GM19035 (cell line): ENCODE results near the gene UBTD1.
"Not testable (repeated sequence)": the region's sequence is repeated elsewhere in the genome, so short reads cannot be mapped to it uniquely, and the experiment has no call there.

Source experiments
- ATAC-seq: cut with Tn5 transposase; IDR thresholded peaks from one replicate; pipeline ENCODE4 v1.9.1; 2021; ENCODE audit not compliant: unreplicated experiment

The UBTD1 gene, protein sequence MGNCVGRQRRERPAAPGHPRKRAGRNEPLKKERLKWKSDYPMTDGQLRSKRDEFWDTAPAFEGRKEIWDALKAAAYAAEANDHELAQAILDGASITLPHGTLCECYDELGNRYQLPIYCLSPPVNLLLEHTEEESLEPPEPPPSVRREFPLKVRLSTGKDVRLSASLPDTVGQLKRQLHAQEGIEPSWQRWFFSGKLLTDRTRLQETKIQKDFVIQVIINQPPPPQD

DNA sequence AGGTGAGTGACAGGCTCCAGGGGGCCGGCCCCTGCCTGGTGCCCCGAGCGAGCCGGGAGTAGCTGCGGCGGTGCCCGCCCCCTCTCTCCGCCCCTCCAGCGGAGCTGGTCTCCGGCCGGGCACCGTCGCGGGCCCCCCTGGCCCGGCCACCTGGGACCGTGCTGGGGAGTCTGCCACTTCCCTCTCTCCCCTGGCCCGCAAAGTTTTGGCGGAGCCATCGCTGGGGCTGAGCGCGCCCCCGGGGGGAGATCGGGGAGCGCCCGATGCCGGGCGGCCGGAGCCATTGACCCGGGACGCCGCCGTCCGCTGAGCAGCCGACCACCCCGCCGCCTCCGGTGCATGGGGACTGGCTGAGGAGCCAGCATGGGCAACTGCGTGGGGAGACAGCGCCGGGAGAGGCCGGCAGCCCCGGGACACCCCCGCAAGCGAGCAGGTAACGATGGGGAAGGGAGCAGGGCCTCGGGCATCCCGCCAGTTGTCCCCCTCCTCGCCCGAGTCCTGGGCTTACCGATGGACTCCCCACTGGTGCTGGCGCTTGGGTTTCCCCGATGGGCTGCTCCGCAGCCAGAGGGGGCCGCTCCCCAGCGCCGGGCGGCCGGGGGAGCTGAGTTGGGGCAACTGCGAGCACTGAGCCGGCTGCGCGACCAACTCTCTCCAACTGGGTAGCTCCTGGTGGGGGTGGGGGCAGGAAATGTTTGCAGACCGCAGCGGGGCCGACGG lies at the start of gene UBTD1:
Gene UBTD1 (plus strand): TSS at position 84 of the 720 bp plus-strand sequence. CDS start 280 bp downstream, at position 364.
- ATAC-seq, result peak; percentile 6

DNA sequence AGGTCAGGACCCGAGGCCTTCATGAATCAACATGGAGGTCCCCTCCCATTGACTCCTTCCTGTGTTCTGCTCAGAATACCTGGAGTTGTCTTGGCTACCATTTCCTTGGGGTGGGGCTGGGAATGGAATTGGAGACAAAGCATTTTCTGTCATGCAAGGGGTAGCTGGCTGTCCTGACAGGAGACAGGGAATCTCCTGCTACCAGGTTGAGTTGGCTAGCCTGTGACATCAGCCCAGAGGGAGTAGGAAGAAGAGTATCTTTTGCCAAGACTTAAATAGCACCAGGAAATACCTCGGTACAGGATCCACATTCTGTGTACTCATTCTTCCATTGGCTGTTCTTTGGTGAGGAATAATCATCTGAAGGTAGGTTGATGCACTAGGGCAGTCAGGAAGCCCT lies 47.9 kb upstream of the UBTD1 start:
- no peak for ATAC-seq

DNA sequence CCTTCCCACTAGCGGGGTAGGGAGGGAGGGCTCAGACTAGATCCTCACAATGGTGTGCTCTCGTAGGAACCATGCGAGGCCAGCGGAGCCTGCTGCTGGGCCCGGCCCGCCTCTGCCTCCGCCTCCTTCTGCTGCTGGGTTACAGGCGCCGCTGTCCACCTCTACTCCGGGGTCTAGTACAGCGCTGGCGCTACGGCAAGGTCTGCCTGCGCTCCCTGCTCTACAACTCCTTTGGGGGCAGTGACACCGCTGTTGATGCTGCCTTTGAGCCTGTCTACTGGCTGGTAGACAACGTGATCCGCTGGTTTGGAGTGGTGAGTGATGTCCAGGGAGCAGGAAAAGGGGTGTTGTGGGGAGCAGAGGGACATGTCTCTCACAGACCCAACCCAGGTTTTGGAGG lies 47.1 kb upstream of the UBTD1 start:
- no peak for ATAC-seq

GRCh38 chr10:97452352-97452751 lies 46.4 kb upstream of the UBTD1 start:
- ATAC-seq, result no peak

GRCh38 chr10:97454330-97455036 lies 44.2 kb upstream of the UBTD1 start:
- no peak for ATAC-seq

- no peak for ATAC-seq
Measured at GRCh38 chr10:97456034-97456685, 42.6 kb upstream of the UBTD1 start.

GRCh38 chr10:97456686-97457065 lies 42.0 kb upstream of the UBTD1 start:
- no peak for ATAC-seq

DNA sequence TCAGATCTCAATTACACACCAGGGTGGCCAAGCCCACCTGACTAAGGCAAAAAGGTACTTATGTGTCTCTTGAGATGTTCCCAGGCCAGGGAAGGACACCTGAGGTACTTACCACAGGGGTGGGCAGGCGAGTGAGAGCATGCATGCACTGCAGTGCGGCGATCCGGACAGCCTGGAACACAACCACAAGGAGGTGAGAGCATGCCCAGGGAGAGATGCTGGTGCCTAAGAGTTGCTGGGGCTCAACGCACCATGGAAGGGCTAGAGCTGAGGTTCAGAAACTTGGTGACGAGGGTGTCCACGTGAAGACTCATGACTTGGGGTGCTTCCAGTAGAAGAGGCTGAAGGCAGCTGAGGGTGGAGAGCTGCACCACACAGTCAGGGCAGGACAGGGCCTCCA lies 39.6 kb upstream of the UBTD1 start:
- no peak for ATAC-seq

- no peak for ATAC-seq
Measured at GRCh38 chr10:97459933-97460332, 38.8 kb upstream of the UBTD1 start.

- no peak for ATAC-seq
Measured at GRCh38 chr10:97462309-97462708, 36.4 kb upstream of the UBTD1 start.

GRCh38 chr10:97463363-97464132 lies 35.2 kb upstream of the UBTD1 start:
- no peak for ATAC-seq

DNA sequence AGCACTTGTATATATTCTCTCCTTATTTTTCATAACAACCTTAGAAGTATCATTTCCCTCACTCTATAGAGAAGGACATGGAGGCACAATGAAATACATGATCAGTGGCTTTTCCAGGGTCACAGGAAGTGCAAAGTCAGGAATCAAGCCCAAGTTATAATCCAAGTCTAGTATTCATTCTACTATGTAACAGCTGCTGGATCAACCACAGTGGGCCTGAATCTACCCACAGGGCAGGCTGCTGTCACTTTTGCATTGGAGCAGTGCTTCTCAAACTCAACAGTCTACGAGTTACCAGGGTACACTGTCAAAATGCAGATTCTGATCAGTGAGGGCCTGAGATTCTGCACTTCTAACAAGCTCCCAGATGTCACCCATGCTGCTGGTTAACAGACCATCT lies 34.5 kb upstream of the UBTD1 start:
- no peak for ATAC-seq

- ATAC-seq, result no peak
Measured at GRCh38 chr10:97465982-97466381, 32.7 kb upstream of the UBTD1 start.

DNA sequence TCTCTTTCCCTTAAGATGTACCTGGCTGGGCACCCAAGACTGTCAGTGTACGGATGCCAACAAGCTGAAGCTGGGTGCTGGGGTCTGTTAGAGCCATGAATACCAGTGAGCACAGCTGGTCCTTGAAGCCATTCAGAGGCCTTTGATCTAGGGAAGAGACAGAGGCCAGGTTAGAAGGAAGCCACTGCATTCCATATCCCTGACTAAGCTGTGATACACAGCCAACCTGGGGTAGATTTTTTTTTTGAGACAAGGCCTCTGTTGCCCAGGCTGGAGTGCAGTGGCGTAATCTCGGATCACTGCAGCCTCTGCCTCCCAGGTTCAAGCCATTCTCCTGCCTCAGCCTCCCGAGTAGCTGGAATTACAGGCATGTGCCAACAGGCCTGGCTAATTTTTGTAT lies 32.0 kb upstream of the UBTD1 start:
- no peak for ATAC-seq

DNA sequence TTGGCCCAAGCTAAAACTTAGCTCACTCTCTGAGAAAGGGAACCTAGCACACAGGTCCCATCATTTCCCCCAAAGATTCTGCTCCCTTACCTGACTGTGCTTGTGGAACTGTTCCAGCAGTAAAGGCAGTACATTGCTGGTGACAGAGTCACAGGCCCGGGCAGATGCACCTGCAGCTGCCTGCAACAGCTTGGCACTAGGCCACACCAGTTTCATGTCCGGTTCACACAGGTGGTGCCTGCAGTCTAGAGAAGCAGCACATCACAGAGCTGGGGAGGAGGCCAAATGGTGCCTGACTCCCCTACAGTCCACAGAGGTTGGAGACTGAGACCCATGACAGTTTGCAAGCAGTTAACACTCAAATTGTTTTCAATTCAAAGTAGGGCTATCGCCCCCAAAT lies 30.6 kb upstream of the UBTD1 start:
- no peak for ATAC-seq

GRCh38 chr10:97468781-97469180 lies 29.9 kb upstream of the UBTD1 start:
- not testable (repeated sequence) for ATAC-seq

- no peak for ATAC-seq
Measured at GRCh38 chr10:97474918-97475317, 23.8 kb upstream of the UBTD1 start.

DNA sequence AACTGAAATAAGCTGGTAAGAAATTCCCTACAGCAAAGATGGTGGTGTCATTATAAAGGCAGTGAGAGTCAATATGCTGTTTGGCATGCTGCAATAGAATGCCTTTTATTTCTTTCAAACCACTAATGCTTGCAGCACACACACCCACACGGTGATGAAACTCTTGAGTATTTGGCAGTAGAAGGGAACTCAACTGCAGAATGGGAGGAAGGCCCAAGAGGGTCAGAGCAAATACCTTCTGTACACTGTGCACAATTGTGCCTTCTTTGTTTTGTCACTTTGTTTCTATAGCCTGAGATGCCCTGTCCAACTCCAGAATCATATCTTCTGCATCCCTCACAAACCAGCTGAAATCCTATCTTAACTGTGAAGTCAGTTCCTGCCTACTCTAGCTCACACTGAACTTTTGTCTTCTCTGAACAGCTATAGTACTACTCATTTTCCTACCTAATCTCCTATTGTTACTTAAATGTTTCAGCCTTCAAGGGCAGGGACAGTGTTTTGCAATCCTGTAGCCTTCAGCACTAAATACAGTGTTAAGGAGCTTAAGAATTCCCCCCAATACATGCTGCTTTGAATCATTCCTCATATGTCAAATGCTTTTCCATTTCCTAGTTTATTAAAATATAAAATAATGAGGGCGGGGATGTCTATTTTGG lies 22.7 kb upstream of the UBTD1 start:
- no peak for ATAC-seq

DNA sequence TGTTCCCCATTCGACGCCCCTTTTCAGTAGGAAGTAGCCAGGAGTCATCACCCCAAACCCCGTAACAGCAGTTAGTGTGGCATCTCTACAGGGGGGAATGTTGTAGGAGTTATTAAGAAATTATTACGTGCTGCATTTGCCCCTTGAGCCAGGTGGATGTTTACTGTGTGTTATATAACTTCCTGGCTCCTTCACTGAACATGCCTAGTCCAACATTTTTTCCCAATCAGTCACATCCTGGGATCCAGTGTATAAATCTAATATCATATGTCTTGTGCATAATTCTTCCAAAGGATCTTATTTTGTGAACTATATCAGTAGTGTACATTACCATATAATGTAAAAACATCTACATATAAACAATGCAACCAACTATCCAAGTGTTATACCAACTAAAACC lies 19.3 kb upstream of the UBTD1 start:
- not testable (repeated sequence) for ATAC-seq

DNA sequence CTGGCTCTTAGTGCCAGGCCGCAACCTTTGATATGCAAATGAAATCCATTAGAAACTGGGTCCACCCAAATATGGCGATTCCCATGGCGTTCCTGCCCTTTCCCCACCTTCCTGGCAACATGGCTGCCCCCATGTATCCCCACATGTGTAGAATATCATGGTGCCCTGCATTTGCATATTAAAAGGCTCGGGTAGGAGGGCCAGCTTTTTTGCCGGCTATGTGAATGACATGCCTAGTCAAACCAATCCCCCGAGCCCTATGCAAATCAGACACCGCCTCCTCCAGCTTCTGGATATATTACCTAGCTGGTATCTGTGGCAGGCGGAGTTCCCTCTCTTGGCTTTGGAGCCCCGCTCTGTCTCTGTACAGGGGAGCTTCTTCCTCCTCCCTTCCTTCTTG lies 18.8 kb upstream of the UBTD1 start:
- no peak for ATAC-seq
